K562 (cell line): ENCODE data around the gene ALG9. TPM values are rescaled to one million over a fixed set of nuclear protein-coding genes. Genes with fewer than 3 reads are reported as not detected.

Experiments
- ATAC-seq: fragments of 200-7000 bp; cut with Tn5 transposase; 3 replicates; pipeline ENCODE4 v1.9.1; 2020; ENCODE audit warnings: moderate library complexity
- BruUV-seq: library from RNA; stranded (reverse); fragments of 400-500 nt; replicated peaks from 2 replicates; lab custom pipeline; 2021; lab: Mats Ljungman, UMichigan
- CTCF ChIA-PET: fragments of 300-600 bp; formaldehyde crosslinking; extraction: SDS; loops from one replicate; lab custom pipeline; 2021; ENCODE audit warnings: low intra/inter-chr PET ratio; lab: Yijun Ruan, JAX
- POLR2A ChIA-PET: fragments of 300-600, 350-650 bp; sonication (Branson Sonifier 250); formaldehyde crosslinking; extraction: SDS; loops from one replicate; lab custom pipeline; 2021; ENCODE audit warnings: antibody characterized with exemption, inconsistent platforms; lab: Yijun Ruan, JAX
- DNase-seq, 4 experiments: peaks; one replicate each; pipeline versions ENCODE4 v3.0.0 to v3.0.0-alpha.2; 2011 to 2018; ENCODE audit warnings: low spot score in 3 of 4, mixed read lengths in 3 of 4; ENCODE audit errors: extremely low read depth in 1 of 4
- FAIRE-seq: peaks from 2 replicates; lab custom pipeline; 2011; peaks lifted over from hg19 to GRCh38; lab: Jason Lieb, UNC
- H2AFZ ChIP-seq: 2 replicates; pipeline ENCODE4 v1.6.0; 2011; ENCODE audit warnings: low read depth, low read length, control low read depth, inconsistent platforms
- H3K27ac ChIP-seq: fragments of 200-600 bp; 3 replicates; pipeline ENCODE4 v1.8.0; 2011; ENCODE audit warnings: low read depth, mild to moderate bottlenecking, control low read depth, inconsistent platforms, low read length, moderate library complexity, mixed read lengths; ENCODE audit errors: extremely low read depth
- H3K27me3 ChIP-seq, 2 experiments: fragments of 300-600 bp in 1 of 2; 2 replicates in 1 of 2; 3 replicates in 1 of 2; pipeline versions ENCODE4 v1.6.0 to v1.8.0; 2011; ENCODE audit warnings: inconsistent platforms in 2 of 2, low read length in 2 of 2, mild to moderate bottlenecking in 1 of 2, mixed read lengths in 1 of 2, moderate library complexity in 1 of 2; ENCODE audit not compliant: control insufficient read depth in 2 of 2, insufficient read depth in 2 of 2
- H3K36me3 ChIP-seq: fragments of 300-600 bp; 3 replicates; pipeline ENCODE4 v1.8.0; 2011; ENCODE audit warnings: mild to moderate bottlenecking, low read length, inconsistent platforms; ENCODE audit not compliant: control insufficient read depth, insufficient read depth
- H3K4me1 ChIP-seq, 2 experiments: fragments of 200-600 bp in 1 of 2; replicated peaks in 1 of 2; 2 replicates in 1 of 2; 3 replicates in 1 of 2; pipeline versions ENCODE4 v1.5.1 to v1.8.0; 2011; ENCODE audit warnings: inconsistent platforms in 2 of 2, low read length in 2 of 2, mild to moderate bottlenecking in 1 of 2, mixed read lengths in 1 of 2, moderate library complexity in 1 of 2; ENCODE audit not compliant: control insufficient read depth in 2 of 2, insufficient read depth in 2 of 2
- H3K4me2 ChIP-seq: 2 replicates; pipeline ENCODE4 v1.6.1; 2011; ENCODE audit warnings: low read length, control low read depth, inconsistent platforms, mixed read lengths; ENCODE audit not compliant: insufficient read depth
- H3K4me3 ChIP-seq: fragments of 200-600 bp; sonication (generic), shearing (Covaris generic); 2 replicates; pipeline ENCODE4 v1.5.1; 2016; ENCODE audit warnings: control low read depth, inconsistent platforms
- H3K79me2 ChIP-seq: fragments of 200-600 bp; 3 replicates; pipeline ENCODE4 v1.8.0; 2011; ENCODE audit warnings: low read length, inconsistent platforms; ENCODE audit not compliant: control insufficient read depth, insufficient read depth
- H3K9ac ChIP-seq, 2 experiments: 2 replicates each; pipeline versions ENCODE4 v1.6.0 to v1.6.1; 2011; ENCODE audit warnings: low read depth in 2 of 2, low read length in 2 of 2, control low read depth in 1 of 2, inconsistent platforms in 1 of 2, mild to moderate bottlenecking in 1 of 2, mixed read lengths in 1 of 2; ENCODE audit not compliant: insufficient read depth in 1 of 2
- H3K9me1 ChIP-seq: one replicate; pipeline ENCODE4 v1.6.0; 2011; ENCODE audit warnings: inconsistent platforms, mild to moderate bottlenecking, low read length, moderate library complexity; ENCODE audit not compliant: control insufficient read depth, insufficient read depth
- H3K9me3 ChIP-seq: replicated peaks from 2 replicates; pipeline ENCODE4 v1.5.1; 2011; ENCODE audit warnings: low read depth, low read length, inconsistent platforms; ENCODE audit not compliant: control insufficient read depth, insufficient read depth
- H4K20me1 ChIP-seq: replicated peaks from 2 replicates; pipeline ENCODE4 v1.6.1; 2011; ENCODE audit warnings: low read length, inconsistent platforms, mixed read lengths; ENCODE audit not compliant: control insufficient read depth, insufficient read depth
- BACH1 ChIP-seq: fragments of 200-800 bp; sonication (Bioruptor generic); IDR thresholded peaks from 2 replicates; pipeline ENCODE4 v1.6.1; 2016; ENCODE audit warnings: missing genetic modification characterization, missing compliant biosample characterization
- NFATC3 ChIP-seq: fragments of 450-650 bp; IDR thresholded peaks from 2 replicates; pipeline ENCODE4 v1.6.1; 2017; ENCODE audit warnings: mild to moderate bottlenecking
- NFIC ChIP-seq: fragments of 450-650 bp; IDR thresholded peaks from 2 replicates; pipeline ENCODE4 v1.6.1; 2017; ENCODE audit warnings: mild to moderate bottlenecking, inconsistent platforms
- ZNF408 ChIP-seq: fragments of 250-450 bp; sonication (Bioruptor Pico); IDR thresholded peaks from 2 replicates; pipeline ENCODE4 v1.4.0; 2020; ENCODE audit warnings: low read depth, mild to moderate bottlenecking, moderate library complexity
- WGBS: fragments of 100-300 bp; shearing (Covaris generic); methylation state at CpG from one replicate; pipeline ENCODE4 v1.1.6; 2016; ENCODE audit warnings: low coverage, mixed read lengths; ENCODE audit not compliant: insufficient coverage; ENCODE audit errors: missing lambda C conversion rate; 5-methylcytosine and 5-hydroxymethylcytosine counted together
- in situ Hi-C: fragments of 300-500 bp; cut with MboI; formaldehyde crosslinking; loops from 4 replicates; pipeline ENCODE4 v1.15.0; 2018; ENCODE audit warnings: inconsistent platforms, mixed read lengths
- intact Hi-C: fragments of 100-400 bp; cut with micrococcal nuclease; formaldehyde crosslinking; loops from 2 replicates; pipeline ENCODE4 v1.14.2; 2022
- polyA plus RNA-seq, 8 experiments: library from polyadenylated mRNA; depleted of rRNA in 4 of 8; stranded (reverse) in 5 of 8; unstranded in 3 of 8; fragments of >200 nt; fragmentation: Nextera tagmentation in 2 of 8; fragmentation: Illumina TruSeq in 1 of 8; extraction: Ambion mirVana in 2 of 8; extraction: Trizol in 1 of 8; gene quantifications; 2 replicates each; pipeline versions ENCODE4 v1.2.1 to v1.2.3, GENCODE V29; 2011 to 2014; ENCODE audit warnings: inconsistent platforms in 1 of 8, missing spikeins in 1 of 8
- total RNA-seq, 7 experiments: library from RNA; depleted of rRNA in 6 of 7; stranded (reverse); fragments of >200 nt in 6 of 7; fragmentation: Illumina TruSeq in 2 of 7; extraction: Trizol in 2 of 7; gene quantifications; 2 replicates each; pipeline versions ENCODE4 v1.2.1 to v1.2.3, GENCODE V29; 2011 to 2021; ENCODE audit warnings: low replicate concordance in 1 of 7
- TF ChIP-seq, protein P1 (sequence below): sonication (generic); formaldehyde crosslinking; IDR thresholded peaks from 2 replicates; pipeline ENCODE4 v1.8.1; 2023; ENCODE audit warnings: mild to moderate bottlenecking, missing genetic modification reagents, moderate library complexity
- TF ChIP-seq, protein P2 (sequence below), 2 experiments: fragments of 450-650 bp in 1 of 2; sonication (generic) in 1 of 2; formaldehyde crosslinking in 1 of 2; IDR thresholded peaks; 2 replicates each; pipeline versions ENCODE4 v1.7.1 to v1.9.0; 2016 to 2022; ENCODE audit warnings: inconsistent platforms in 1 of 2, mild to moderate bottlenecking in 1 of 2, missing genetic modification reagents in 1 of 2
- TF ChIP-seq, protein P3 (sequence below): sonication (generic); formaldehyde crosslinking; IDR thresholded peaks from 2 replicates; pipeline ENCODE4 v1.8.0; 2023; ENCODE audit warnings: mild to moderate bottlenecking, missing genetic modification reagents

The ALG9 gene
- total and polyA plus RNA-seq, 9 of the 15 experiments (the other 6 are each of a cell fraction or from before 2014, with no cell fraction given) = 11.5 to 40.5 (median 24.9) TPM

DNA sequence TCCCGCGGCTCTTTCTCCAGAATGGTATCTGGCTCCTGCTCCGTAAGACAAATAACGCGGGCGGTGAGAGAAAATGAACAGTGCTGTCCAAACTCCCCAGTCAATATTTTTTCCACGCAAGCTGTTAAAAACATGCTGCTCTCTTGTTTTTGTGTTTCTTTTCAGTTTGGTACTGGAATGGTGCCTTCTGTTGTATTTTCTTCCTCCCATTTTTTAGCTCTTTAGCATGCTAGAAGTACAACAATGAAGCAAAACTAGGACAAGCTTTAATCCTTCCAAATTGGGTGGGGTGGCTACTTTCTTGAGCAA, 104.6 kb downstream of the ALG9 start:
- WGBS = 0% methylated on average over 7 of the region's 7 CpGs
- Histone ChIP-seq H3K9me3 (no peaks in the 10 kb centered on the region), H4K20me1 (no peaks in the 10 kb centered on the region; the same call in 1 of the 2 replicates), H3K4me2 (peak overlapping the region; percentile 83), H3K9me1 (no peaks in the 10 kb centered on the region), H3K79me2 (peaks cover 29% of the 10 kb centered on the region), H2AFZ (peak overlapping the region; percentile 99), H3K27me3 (no peaks in the 10 kb centered on the region), H3K4me1 (peaks cover 7 to 9% of the 10 kb centered on the region in 2 experiments; a peak in 2 of 5 replicates), H3K36me3 (peaks cover 31% of the 10 kb centered on the region), H3K4me3 (peak overlapping the region; percentile 84), H3K9ac (peak overlapping the region; percentile 87 to 97), H3K27ac (peak overlapping the region; percentile 90)
- DNase-seq = peak in 1 of 4 experiments; percentile 39
- ChIA-PET POLR2A (interaction anchor here (0.7 to 3.4 kb wide), 15 partner anchors 10 to 262 kb away, joined by 3 to 24 read pairs (median 3); no protein-coding TSS in a partner anchor), CTCF (interaction anchor here (1.1 to 1.6 kb wide), 2 partner anchors 11 to 162 kb away, joined by 4 read pairs; no protein-coding TSS in a partner anchor)
- in situ Hi-C loops = no loop called here
- no TSS peak for BruUV-seq
- peak; percentile 70 for ATAC-seq
- intact Hi-C loops = no loop called here
- no peak for FAIRE-seq
- TF ChIP-seq, protein P1, sequence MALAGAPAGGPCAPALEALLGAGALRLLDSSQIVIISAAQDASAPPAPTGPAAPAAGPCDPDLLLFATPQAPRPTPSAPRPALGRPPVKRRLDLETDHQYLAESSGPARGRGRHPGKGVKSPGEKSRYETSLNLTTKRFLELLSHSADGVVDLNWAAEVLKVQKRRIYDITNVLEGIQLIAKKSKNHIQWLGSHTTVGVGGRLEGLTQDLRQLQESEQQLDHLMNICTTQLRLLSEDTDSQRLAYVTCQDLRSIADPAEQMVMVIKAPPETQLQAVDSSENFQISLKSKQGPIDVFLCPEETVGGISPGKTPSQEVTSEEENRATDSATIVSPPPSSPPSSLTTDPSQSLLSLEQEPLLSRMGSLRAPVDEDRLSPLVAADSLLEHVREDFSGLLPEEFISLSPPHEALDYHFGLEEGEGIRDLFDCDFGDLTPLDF = 0 out of 2 replicates have a peak, but pooled peaks have one; percentile 23
- TF ChIP-seq NFATC3 (no peak), ZNF408 (no peak), NFIC (0 out of 2 replicates have a peak, but pooled peaks have one; percentile 8), BACH1 (tag) (no peak)
- TF ChIP-seq, protein P2, sequence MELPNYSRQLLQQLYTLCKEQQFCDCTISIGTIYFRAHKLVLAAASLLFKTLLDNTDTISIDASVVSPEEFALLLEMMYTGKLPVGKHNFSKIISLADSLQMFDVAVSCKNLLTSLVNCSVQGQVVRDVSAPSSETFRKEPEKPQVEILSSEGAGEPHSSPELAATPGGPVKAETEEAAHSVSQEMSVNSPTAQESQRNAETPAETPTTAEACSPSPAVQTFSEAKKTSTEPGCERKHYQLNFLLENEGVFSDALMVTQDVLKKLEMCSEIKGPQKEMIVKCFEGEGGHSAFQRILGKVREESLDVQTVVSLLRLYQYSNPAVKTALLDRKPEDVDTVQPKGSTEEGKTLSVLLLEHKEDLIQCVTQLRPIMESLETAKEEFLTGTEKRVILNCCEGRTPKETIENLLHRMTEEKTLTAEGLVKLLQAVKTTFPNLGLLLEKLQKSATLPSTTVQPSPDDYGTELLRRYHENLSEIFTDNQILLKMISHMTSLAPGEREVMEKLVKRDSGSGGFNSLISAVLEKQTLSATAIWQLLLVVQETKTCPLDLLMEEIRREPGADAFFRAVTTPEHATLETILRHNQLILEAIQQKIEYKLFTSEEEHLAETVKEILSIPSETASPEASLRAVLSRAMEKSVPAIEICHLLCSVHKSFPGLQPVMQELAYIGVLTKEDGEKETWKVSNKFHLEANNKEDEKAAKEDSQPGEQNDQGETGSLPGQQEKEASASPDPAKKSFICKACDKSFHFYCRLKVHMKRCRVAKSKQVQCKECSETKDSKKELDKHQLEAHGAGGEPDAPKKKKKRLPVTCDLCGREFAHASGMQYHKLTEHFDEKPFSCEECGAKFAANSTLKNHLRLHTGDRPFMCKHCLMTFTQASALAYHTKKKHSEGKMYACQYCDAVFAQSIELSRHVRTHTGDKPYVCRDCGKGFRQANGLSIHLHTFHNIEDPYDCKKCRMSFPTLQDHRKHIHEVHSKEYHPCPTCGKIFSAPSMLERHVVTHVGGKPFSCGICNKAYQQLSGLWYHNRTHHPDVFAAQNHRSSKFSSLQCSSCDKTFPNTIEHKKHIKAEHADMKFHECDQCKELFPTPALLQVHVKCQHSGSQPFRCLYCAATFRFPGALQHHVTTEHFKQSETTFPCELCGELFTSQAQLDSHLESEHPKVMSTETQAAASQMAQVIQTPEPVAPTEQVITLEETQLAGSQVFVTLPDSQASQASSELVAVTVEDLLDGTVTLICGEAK (IDR thresholded peaks at IDR 0.05) = 0 out of 2 replicates have a peak, but pooled peaks have one; percentile 51
- TF ChIP-seq, protein P2 (CRISPR knock-in tag; IDR thresholded peaks at IDR 0.05) = no peak
- TF ChIP-seq, protein P3, sequence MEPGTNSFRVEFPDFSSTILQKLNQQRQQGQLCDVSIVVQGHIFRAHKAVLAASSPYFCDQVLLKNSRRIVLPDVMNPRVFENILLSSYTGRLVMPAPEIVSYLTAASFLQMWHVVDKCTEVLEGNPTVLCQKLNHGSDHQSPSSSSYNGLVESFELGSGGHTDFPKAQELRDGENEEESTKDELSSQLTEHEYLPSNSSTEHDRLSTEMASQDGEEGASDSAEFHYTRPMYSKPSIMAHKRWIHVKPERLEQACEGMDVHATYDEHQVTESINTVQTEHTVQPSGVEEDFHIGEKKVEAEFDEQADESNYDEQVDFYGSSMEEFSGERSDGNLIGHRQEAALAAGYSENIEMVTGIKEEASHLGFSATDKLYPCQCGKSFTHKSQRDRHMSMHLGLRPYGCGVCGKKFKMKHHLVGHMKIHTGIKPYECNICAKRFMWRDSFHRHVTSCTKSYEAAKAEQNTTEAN (CRISPR knock-in tag) = 0 out of 2 replicates have a peak, but pooled peaks have one; percentile 45
